Karpas-422 (cell line): ENCODE results near the gene PIGQ. TPM values are rescaled to one million over a fixed set of nuclear protein-coding genes. Genes with fewer than 3 reads are reported as not detected.

Source experiments
- DNase-seq: peaks from one replicate; pipeline ENCODE4 v3.0.0-alpha.2; 2015
- H2AFZ ChIP-seq: fragments of 200-600 bp; sonication (generic); 2 replicates; pipeline ENCODE4 v1.6.1; 2014; ENCODE audit warnings: antibody characterized with exemption, low read length, mixed read lengths
- H3K27ac ChIP-seq: fragments of 200-600 bp; sonication (generic); 2 replicates; pipeline ENCODE4 v1.5.1; 2014; ENCODE audit warnings: mild to moderate bottlenecking, low read length, moderate library complexity
- H3K27me3 ChIP-seq: fragments of 200-600 bp; sonication (generic); 2 replicates; pipeline ENCODE4 v1.6.1; 2014; ENCODE audit warnings: low read length, mixed read lengths
- H3K36me3 ChIP-seq: fragments of 200-600 bp; sonication (generic); 2 replicates; pipeline ENCODE4 v1.6.1; 2014; ENCODE audit warnings: low read length, mixed read lengths; ENCODE audit not compliant: insufficient read depth
- H3K4me1 ChIP-seq: fragments of 200-600 bp; sonication (generic); 2 replicates; pipeline ENCODE4 v1.6.1; 2014; ENCODE audit warnings: mild to moderate bottlenecking, low read length, mixed read lengths
- H3K4me2 ChIP-seq: fragments of 200-600 bp; sonication (generic); 2 replicates; pipeline ENCODE4 v1.6.1; 2014; ENCODE audit warnings: low read length, low read depth, mild to moderate bottlenecking; ENCODE audit not compliant: poor library complexity, severe bottlenecking
- H3K4me3 ChIP-seq: fragments of 200-600 bp; sonication (generic); 2 replicates; pipeline ENCODE4 v1.5.1; 2014; ENCODE audit warnings: mild to moderate bottlenecking, antibody characterized with exemption, low read length, mixed read lengths
- H3K79me2 ChIP-seq: fragments of 200-600 bp; sonication (generic); 2 replicates; pipeline ENCODE4 v1.6.1; 2014; ENCODE audit warnings: mild to moderate bottlenecking, low read length, mixed read lengths
- H3K9ac ChIP-seq: fragments of 200-600 bp; sonication (generic); 2 replicates; pipeline ENCODE4 v1.6.0; 2014; ENCODE audit warnings: low read length
- H3K9me2 ChIP-seq: fragments of 200-600 bp; sonication (generic), shearing (Covaris generic); replicated peaks from 2 replicates; pipeline ENCODE4 v1.6.0; 2014; ENCODE audit warnings: mild to moderate bottlenecking, low read length, moderate library complexity; ENCODE audit not compliant: insufficient read depth
- H3K9me3 ChIP-seq: fragments of 300-700, 200-600 bp; sonication (generic); 2 replicates; pipeline ENCODE4 v1.6.1; 2014; ENCODE audit warnings: low read length, mixed read lengths
- H4K20me1 ChIP-seq: fragments of 200-600 bp; sonication (generic); 2 replicates; pipeline ENCODE4 v1.6.1; 2014; ENCODE audit warnings: mild to moderate bottlenecking, antibody characterized with exemption, low read length, low read depth; ENCODE audit not compliant: insufficient read depth
- total RNA-seq: library from RNA; depleted of rRNA; stranded (reverse); fragments of >200 nt; shearing (Covaris generic); gene quantifications from 2 replicates; pipeline ENCODE4 v1.2.3, GENCODE V29; 2014; ENCODE audit warnings: low replicate concordance

Gene PIGQ
- total RNA-seq, 1 experiment from 2014 or later, result 35.7 TPM

- H3K36me3 ChIP-seq, result no peaks in the 10 kb centered on the region
- H4K20me1 ChIP-seq, result peaks cover 17% of the 10 kb centered on the region
- H3K27ac ChIP-seq, result peak overlapping the region; percentile 69
- H3K79me2 ChIP-seq, result peaks cover 39% of the 10 kb centered on the region
- peaks cover 25% of the 10 kb centered on the region for H3K4me1 ChIP-seq
- H3K9ac ChIP-seq, result peak overlapping the region; percentile 99
- no peak overlapping the region for H2AFZ ChIP-seq
- no peaks in the 10 kb centered on the region for H3K9me3 ChIP-seq
- H3K4me3 ChIP-seq, result peak overlapping the region; percentile 78
- H3K4me2 ChIP-seq, result peak overlapping the region; percentile 91
- no peak for DNase-seq
- H3K9me2 ChIP-seq, result no peaks in the 10 kb centered on the region
- no peaks in the 10 kb centered on the region for H3K27me3 ChIP-seq
Measured at GRCh38 chr16:525520-526180, 44.1 kb upstream of the PIGQ start.

- Histone ChIP-seq H3K9me3 (no peaks in the 10 kb centered on the region), H3K4me1 (peaks cover 25% of the 10 kb centered on the region), H3K79me2 (peaks cover 46% of the 10 kb centered on the region), H3K4me3 (peak overlapping the region; percentile 78), H2AFZ (peak overlapping the region; percentile 26; the same call in 1 of the 2 replicates), H3K36me3 (no peaks in the 10 kb centered on the region), H3K9ac (peak overlapping the region; percentile 99), H3K27ac (peak overlapping the region; percentile 69), H3K4me2 (peak overlapping the region; percentile 91), H3K27me3 (no peaks in the 10 kb centered on the region), H3K9me2 (no peaks in the 10 kb centered on the region), H4K20me1 (peaks cover 20% of the 10 kb centered on the region)
- peak; percentile 70 for DNase-seq
Measured at GRCh38 chr16:526181-527014, 43.4 kb upstream of the PIGQ start.

GRCh38 chr16:527015-527903, 42.5 kb upstream of the PIGQ start, which contains the start of gene CAPN15:
Gene CAPN15 (plus strand): TSS chr16:527712. CDS start chr16:546839, 19,127 bp downstream.
- H3K9me3 ChIP-seq, result no peaks in the 10 kb centered on the region
- peak within 1 kb of the TSS; percentile 91 for H3K4me3 ChIP-seq
- peaks cover 20% of the 10 kb centered on the region for H4K20me1 ChIP-seq
- peak within 1 kb of the TSS; percentile 69 for H3K27ac ChIP-seq
- H3K79me2 ChIP-seq, result peaks cover 55% of the 10 kb centered on the region
- DNase-seq, result peak; percentile 96
- peak within 1 kb of the TSS; percentile 99 for H3K9ac ChIP-seq
- peak within 1 kb of the TSS; percentile 91 for H3K4me2 ChIP-seq
- H3K36me3 ChIP-seq, result no peaks in the 10 kb centered on the region
- peaks cover 25% of the 10 kb centered on the region for H3K4me1 ChIP-seq
- H3K9me2 ChIP-seq, result no peaks in the 10 kb centered on the region
- H2AFZ ChIP-seq, result peak within 1 kb of the TSS; percentile 26; the same call in 1 of the 2 replicates
- no peaks in the 10 kb centered on the region for H3K27me3 ChIP-seq

- H3K36me3 ChIP-seq, result no peaks in the 10 kb centered on the region
- H3K4me1 ChIP-seq, result peaks cover 25% of the 10 kb centered on the region
- H3K27ac ChIP-seq, result peak overlapping the region; percentile 57
- H3K4me3 ChIP-seq, result peak overlapping the region; percentile 91
- no peaks in the 10 kb centered on the region for H3K9me2 ChIP-seq
- H3K27me3 ChIP-seq, result no peaks in the 10 kb centered on the region
- peak overlapping the region; percentile 82 for H3K4me2 ChIP-seq
- H4K20me1 ChIP-seq, result peaks cover 23% of the 10 kb centered on the region
- H3K79me2 ChIP-seq, result peaks cover 59% of the 10 kb centered on the region
- no peaks in the 10 kb centered on the region for H3K9me3 ChIP-seq
- H3K9ac ChIP-seq, result peak overlapping the region; percentile 92
- DNase-seq, result peak; percentile 69
- H2AFZ ChIP-seq, result no peak overlapping the region
Measured at GRCh38 chr16:528111-529011, 41.4 kb upstream of the PIGQ start.

GRCh38 chr16:529012-529575, 40.7 kb upstream of the PIGQ start:
- peaks cover 26% of the 10 kb centered on the region for H4K20me1 ChIP-seq

GRCh38 chr16:530111-530817, 39.5 kb upstream of the PIGQ start:
- H3K4me1 ChIP-seq, result peaks cover 25% of the 10 kb centered on the region
- peaks cover 78% of the 10 kb centered on the region for H3K79me2 ChIP-seq

More at GRCh38 chr16:529012-529575, 40.7 kb upstream of the PIGQ start:
- Histone ChIP-seq H3K4me1 (peaks cover 25% of the 10 kb centered on the region), H3K9me2 (no peaks in the 10 kb centered on the region), H3K79me2 (peaks cover 66% of the 10 kb centered on the region), H3K27ac (peak overlapping the region; percentile 57), H2AFZ (no peak overlapping the region), H3K4me3 (peak overlapping the region; percentile 91), H3K9me3 (no peaks in the 10 kb centered on the region), H3K4me2 (peak overlapping the region; percentile 82), H3K27me3 (no peaks in the 10 kb centered on the region), H3K9ac (peak overlapping the region; percentile 92), H3K36me3 (no peaks in the 10 kb centered on the region)
- DNase-seq, result peak; percentile 57

More at GRCh38 chr16:530111-530817, 39.5 kb upstream of the PIGQ start:
- no peak overlapping the region for H3K27ac ChIP-seq
- no peak overlapping the region for H3K9ac ChIP-seq
- H3K27me3 ChIP-seq, result no peaks in the 10 kb centered on the region
- no peaks in the 10 kb centered on the region for H3K36me3 ChIP-seq
- H3K9me2 ChIP-seq, result no peaks in the 10 kb centered on the region
- no peak overlapping the region for H3K4me2 ChIP-seq
- peaks cover 26% of the 10 kb centered on the region for H4K20me1 ChIP-seq
- no peak for DNase-seq
- no peak overlapping the region for H2AFZ ChIP-seq
- H3K4me3 ChIP-seq, result no peak overlapping the region
- H3K9me3 ChIP-seq, result no peaks in the 10 kb centered on the region
